ENCODE results near the gene TMEM168. TPM values are rescaled to one million over a fixed set of nuclear protein-coding genes. Genes with fewer than 3 reads are reported as not detected.

Gene TMEM168
- total RNA-seq, 2 experiments from 2014 or later, result 16.1 to 17.4 TPM

GRCh38 chr7:112777406-112777805 is 12.8 kb downstream of the TMEM168 start:
- POLR2A ChIA-PET, result no interaction called here
- Mint-ChIP-seq H3K4me3 (no peak overlapping the region), H3K27ac (no peak overlapping the region)

GRCh38 chr7:112771166-112771565 is 19.0 kb downstream of the TMEM168 start:
- intact Hi-C loops (cut with micrococcal nuclease), result no loop called here
- H3K27ac Mint-ChIP-seq, result no peak overlapping the region
- no peak for DNase-seq
- no peaks in the 10 kb centered on the region for H3K4me1 Mint-ChIP-seq (ENCODE audit: low read depth)
- CTCF ChIA-PET, result no interaction called here
- peaks cover 10% of the 10 kb centered on the region for H3K36me3 Mint-ChIP-seq
- H3K27me3 Mint-ChIP-seq, result no peaks in the 10 kb centered on the region
- POLR2A ChIA-PET, result no interaction called here
- H3K9me3 Mint-ChIP-seq, result no peaks in the 10 kb centered on the region
- H3K4me3 Mint-ChIP-seq, result no peak overlapping the region

More at GRCh38 chr7:112777406-112777805, 12.8 kb downstream of the TMEM168 start:
- intact Hi-C loops (cut with micrococcal nuclease), result no loop called here
- Mint-ChIP-seq H3K36me3 (peaks cover 13% of the 10 kb centered on the region), H3K27me3 (no peaks in the 10 kb centered on the region), H3K4me1 (ENCODE audit: low read depth) (peaks cover 16% of the 10 kb centered on the region), H3K9me3 (no peaks in the 10 kb centered on the region)
- no peak for DNase-seq
- CTCF ChIA-PET, result no interaction called here

- H3K27ac Mint-ChIP-seq, result no peak overlapping the region
- CTCF ChIA-PET, result no interaction called here
- no peaks in the 10 kb centered on the region for H3K27me3 Mint-ChIP-seq
- POLR2A ChIA-PET, result no interaction called here
- no peak overlapping the region for H3K4me3 Mint-ChIP-seq
- intact Hi-C loops (cut with micrococcal nuclease), result no loop called here
- DNase-seq, result no peak
- H3K4me1 Mint-ChIP-seq (ENCODE audit: low read depth), result peaks cover 2% of the 10 kb centered on the region
- no peaks in the 10 kb centered on the region for H3K9me3 Mint-ChIP-seq
- H3K36me3 Mint-ChIP-seq, result peaks cover 10% of the 10 kb centered on the region
Observed at GRCh38 chr7:112770051-112770450, 20.1 kb downstream of the TMEM168 start.

GRCh38 chr7:112765105-112765504 is 25.1 kb downstream of the TMEM168 start:
- Mint-ChIP-seq H3K9me3 (no peaks in the 10 kb centered on the region), H3K4me3 (no peak overlapping the region), H3K36me3 (peaks cover 10% of the 10 kb centered on the region), H3K27me3 (no peaks in the 10 kb centered on the region), H3K4me1 (ENCODE audit: low read depth) (peaks cover 6% of the 10 kb centered on the region), H3K27ac (no peak overlapping the region)
- intact Hi-C loops (cut with micrococcal nuclease), result no loop called here
- CTCF ChIA-PET, result no interaction called here
- POLR2A ChIA-PET, result no interaction called here
- no peak for DNase-seq

- DNase-seq, result no peak
- Mint-ChIP-seq H3K27me3 (no peaks in the 10 kb centered on the region), H3K4me3 (no peak overlapping the region), H3K36me3 (peaks cover 10% of the 10 kb centered on the region), H3K4me1 (ENCODE audit: low read depth) (peaks cover 6% of the 10 kb centered on the region), H3K27ac (no peak overlapping the region), H3K9me3 (no peaks in the 10 kb centered on the region)
- ChIA-PET POLR2A (no interaction called here), CTCF (interaction anchor here (1.2 kb wide), 1 partner anchor 135 kb away, joined by 4 read pairs; no protein-coding TSS in a partner anchor)
- intact Hi-C loops (cut with micrococcal nuclease), result no loop called here
Observed at GRCh38 chr7:112763996-112764395, 26.2 kb downstream of the TMEM168 start.

- CTCF ChIA-PET, result interaction anchor here (1.2 kb wide), 1 partner anchor 135 kb away, joined by 4 read pairs; no protein-coding TSS in a partner anchor
- intact Hi-C loops (cut with micrococcal nuclease), result no loop called here
- POLR2A ChIA-PET, result no interaction called here
- no peaks in the 10 kb centered on the region for H3K27me3 Mint-ChIP-seq
- H3K9me3 Mint-ChIP-seq, result no peaks in the 10 kb centered on the region
- H3K4me1 Mint-ChIP-seq (ENCODE audit: low read depth), result peaks cover 6% of the 10 kb centered on the region
- no peak overlapping the region for H3K4me3 Mint-ChIP-seq
- DNase-seq, result no peak
- H3K27ac Mint-ChIP-seq, result no peak overlapping the region
- H3K36me3 Mint-ChIP-seq, result peaks cover 10% of the 10 kb centered on the region
Observed at GRCh38 chr7:112763298-112763697, 26.9 kb downstream of the TMEM168 start.

- Mint-ChIP-seq H3K36me3 (peaks cover 2% of the 10 kb centered on the region), H3K27me3 (no peaks in the 10 kb centered on the region), H3K4me3 (no peak overlapping the region), H3K9me3 (no peaks in the 10 kb centered on the region), H3K27ac (no peak overlapping the region), H3K4me1 (ENCODE audit: low read depth) (peaks cover 4% of the 10 kb centered on the region)
- intact Hi-C loops (cut with micrococcal nuclease), result no loop called here
- POLR2A ChIA-PET, result no interaction called here
- no peak for DNase-seq
- CTCF ChIA-PET, result no interaction called here
Observed at GRCh38 chr7:112759905-112760304, 30.3 kb downstream of the TMEM168 start.

GRCh38 chr7:112757337-112757736 is 32.9 kb downstream of the TMEM168 start:
- Mint-ChIP-seq H3K9me3 (no peaks in the 10 kb centered on the region), H3K27me3 (no peaks in the 10 kb centered on the region), H3K36me3 (peaks cover 2% of the 10 kb centered on the region), H3K4me1 (ENCODE audit: low read depth) (no peaks in the 10 kb centered on the region), H3K4me3 (no peak overlapping the region), H3K27ac (no peak overlapping the region)
- POLR2A ChIA-PET, result no interaction called here
- intact Hi-C loops (cut with micrococcal nuclease), result no loop called here
- CTCF ChIA-PET, result no interaction called here
- no peak for DNase-seq

- intact Hi-C loops (cut with micrococcal nuclease), result no loop called here
- DNase-seq, result no peak
- Mint-ChIP-seq H3K4me3 (no peak overlapping the region), H3K27me3 (no peaks in the 10 kb centered on the region), H3K4me1 (ENCODE audit: low read depth) (no peaks in the 10 kb centered on the region), H3K27ac (no peak overlapping the region), H3K9me3 (no peaks in the 10 kb centered on the region), H3K36me3 (peaks cover 2% of the 10 kb centered on the region)
- POLR2A ChIA-PET, result no interaction called here
- CTCF ChIA-PET, result no interaction called here
Observed at GRCh38 chr7:112753298-112753697, 36.9 kb downstream of the TMEM168 start.

GRCh38 chr7:112752576-112752975 is 37.6 kb downstream of the TMEM168 start:
- POLR2A ChIA-PET, result no interaction called here
- Mint-ChIP-seq H3K27me3 (no peaks in the 10 kb centered on the region), H3K27ac (no peak overlapping the region), H3K9me3 (no peaks in the 10 kb centered on the region), H3K4me3 (no peak overlapping the region), H3K4me1 (ENCODE audit: low read depth) (no peaks in the 10 kb centered on the region), H3K36me3 (peaks cover 2% of the 10 kb centered on the region)
- CTCF ChIA-PET, result no interaction called here
- DNase-seq, result no peak
- intact Hi-C loops (cut with micrococcal nuclease), result no loop called here

GRCh38 chr7:112749775-112750174 is 40.4 kb downstream of the TMEM168 start:
- intact Hi-C loops (cut with micrococcal nuclease), result no loop called here
- CTCF ChIA-PET, result interaction anchor here (0.6 kb wide), 1 partner anchor 1284 kb away, joined by 3 read pairs; no protein-coding TSS in a partner anchor
- no peak overlapping the region for H3K4me3 Mint-ChIP-seq
- POLR2A ChIA-PET, result no interaction called here
- no peaks in the 10 kb centered on the region for H3K4me1 Mint-ChIP-seq (ENCODE audit: low read depth)
- no peaks in the 10 kb centered on the region for H3K9me3 Mint-ChIP-seq
- H3K27me3 Mint-ChIP-seq, result no peaks in the 10 kb centered on the region
- no peak overlapping the region for H3K27ac Mint-ChIP-seq
- no peaks in the 10 kb centered on the region for H3K36me3 Mint-ChIP-seq
- DNase-seq, result no peak

- ChIA-PET POLR2A (no interaction called here), CTCF (no interaction called here)
- no peaks in the 10 kb centered on the region for H3K27me3 Mint-ChIP-seq
- intact Hi-C loops (cut with micrococcal nuclease), result no loop called here
- H3K9me3 Mint-ChIP-seq, result no peaks in the 10 kb centered on the region
- no peak overlapping the region for H3K27ac Mint-ChIP-seq
- no peak overlapping the region for H3K4me3 Mint-ChIP-seq
- H3K4me1 Mint-ChIP-seq (ENCODE audit: low read depth), result no peaks in the 10 kb centered on the region
- no peak for DNase-seq
- no peaks in the 10 kb centered on the region for H3K36me3 Mint-ChIP-seq
Observed at GRCh38 chr7:112748381-112748780, 41.8 kb downstream of the TMEM168 start.

GRCh38 chr7:112745635-112746034 is 44.6 kb downstream of the TMEM168 start:
- Mint-ChIP-seq H3K4me3 (no peak overlapping the region), H3K4me1 (ENCODE audit: low read depth) (no peaks in the 10 kb centered on the region), H3K9me3 (no peaks in the 10 kb centered on the region), H3K27ac (no peak overlapping the region), H3K36me3 (no peaks in the 10 kb centered on the region), H3K27me3 (peaks cover 3% of the 10 kb centered on the region)
- intact Hi-C loops (cut with micrococcal nuclease), result no loop called here
- no peak for DNase-seq
- ChIA-PET POLR2A (no interaction called here), CTCF (no interaction called here)

GRCh38 chr7:112744818-112745217 is 45.4 kb downstream of the TMEM168 start:
- Mint-ChIP-seq H3K36me3 (no peaks in the 10 kb centered on the region), H3K4me1 (ENCODE audit: low read depth) (no peaks in the 10 kb centered on the region), H3K27ac (no peak overlapping the region), H3K4me3 (no peak overlapping the region), H3K27me3 (peaks cover 7% of the 10 kb centered on the region), H3K9me3 (no peaks in the 10 kb centered on the region)
- CTCF ChIA-PET, result no interaction called here
- POLR2A ChIA-PET, result no interaction called here
- intact Hi-C loops (cut with micrococcal nuclease), result no loop called here
- DNase-seq, result no peak
